Glutamatergic neuron (in vitro differentiated cells): ENCODE data around the gene TMEM234. TPM values are rescaled to one million over a fixed set of nuclear protein-coding genes. Genes with fewer than 3 reads are reported as not detected.

Experiments used
- DNase-seq: peaks from one replicate; pipeline ENCODE4 v3.0.0; 2022
- H3K27ac Mint-ChIP-seq: one replicate; pipeline ENCODE4 v1.8.0; 2020; ENCODE audit warnings: mild to moderate bottlenecking, mixed read lengths, inconsistent platforms; ENCODE audit not compliant: unreplicated experiment
- H3K27me3 Mint-ChIP-seq: one replicate; pipeline ENCODE4 v1.8.0; 2020; ENCODE audit warnings: mild to moderate bottlenecking, moderate library complexity, mixed read lengths, inconsistent platforms; ENCODE audit not compliant: unreplicated experiment
- H3K36me3 Mint-ChIP-seq: one replicate; pipeline ENCODE4 v1.8.0; 2020; ENCODE audit warnings: mild to moderate bottlenecking, mixed read lengths, inconsistent platforms; ENCODE audit not compliant: unreplicated experiment
- H3K4me1 Mint-ChIP-seq: one replicate; pipeline ENCODE4 v1.8.0; 2020; ENCODE audit warnings: mild to moderate bottlenecking, low read depth, mixed read lengths, inconsistent platforms; ENCODE audit not compliant: unreplicated experiment
- H3K4me3 Mint-ChIP-seq: one replicate; pipeline ENCODE4 v1.8.0; 2020; ENCODE audit warnings: mild to moderate bottlenecking, mixed read lengths, inconsistent platforms; ENCODE audit not compliant: unreplicated experiment
- H3K9me3 Mint-ChIP-seq: one replicate; pipeline ENCODE4 v1.8.0; 2020; ENCODE audit warnings: mild to moderate bottlenecking, moderate library complexity, mixed read lengths, inconsistent platforms; ENCODE audit not compliant: unreplicated experiment
- CTCF ChIP-seq: fragments of 200-600 bp; sonication (generic); IDR thresholded peaks from one replicate; pipeline ENCODE4 v1.5.0; 2021; ENCODE audit not compliant: partially characterized antibody, unreplicated experiment
- long read RNA-seq: library from polyadenylated mRNA; unstranded; transcript quantifications from one replicate; pipeline ENCODE4 v2.0.0, GENCODE V29; 2020; ENCODE audit not compliant: unreplicated experiment
- total RNA-seq: library from RNA; stranded (reverse); fragmentation: NEBNext Ultra II Directional; extraction: Animal tissue kit (Norgen Biotek cat#: 25700); gene quantifications from one replicate; pipeline ENCODE4 v1.2.1, GENCODE V29; 2021; ENCODE audit not compliant: unreplicated experiment

Gene TMEM234
- total RNA-seq: 21.8 TPM
- long read RNA-seq, partial matches to known transcripts: 0 of 8 reads
- long read RNA-seq, other reads (novel, unspliced or antisense): 5 of 8 reads

- Mint-ChIP-seq H3K36me3 (peaks cover 4% of the 10 kb centered on the region), H3K9me3 (peaks cover 4% of the 10 kb centered on the region), H3K27ac (peak within 1 kb of the TSS; percentile 83), H3K27me3 (peaks cover 2% of the 10 kb centered on the region), H3K4me3 (peak within 1 kb of the TSS; percentile 97), H3K4me1 (peaks cover 2% of the 10 kb centered on the region)
- no peak for TF ChIP-seq CTCF
- DNase-seq: peak; percentile 90
These were observed at the start of gene TMEM234, which contains the start of gene EIF3I for GRCh38 chr1:32221980-32222755. Gene TMEM234, minus strand, starts transcription at chr1:32222353. Its CDS starts 31 bp downstream, at chr1:32222322. Gene EIF3I, plus strand, starts transcription at chr1:32222407. Its CDS starts 35 bp downstream, at chr1:32222442.

DNA sequence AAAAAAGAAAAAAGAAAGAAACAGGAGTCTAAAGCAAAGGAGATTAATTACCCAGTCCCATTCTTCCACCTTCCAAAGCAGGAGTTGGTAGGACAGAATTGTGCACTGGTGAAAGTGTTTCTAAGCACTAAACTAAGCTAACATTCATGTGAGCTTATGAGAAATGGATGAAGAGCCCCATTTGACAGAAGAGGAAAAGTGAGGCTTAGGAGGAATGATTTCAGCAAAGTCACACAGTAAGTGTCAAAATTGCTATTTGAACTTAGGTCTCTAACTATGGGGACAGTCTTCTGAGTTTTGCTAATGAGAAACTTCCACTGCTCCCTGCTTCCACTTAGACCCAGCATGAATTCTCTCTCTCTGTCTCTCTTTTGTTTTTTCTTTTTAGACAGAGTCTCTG is 47.6 kb upstream of the TMEM234 start:
- Mint-ChIP-seq H3K27me3 (peaks cover 3% of the 10 kb centered on the region), H3K36me3 (peaks cover 4% of the 10 kb centered on the region), H3K4me1 (peaks cover 5% of the 10 kb centered on the region), H3K4me3 (no peak overlapping the region), H3K27ac (no peak overlapping the region), H3K9me3 (peaks cover 2% of the 10 kb centered on the region)
- no peak for TF ChIP-seq CTCF
- no peak for DNase-seq

- Mint-ChIP-seq H3K9me3 (peaks cover under 1% of the 10 kb centered on the region), H3K4me3 (no peak overlapping the region), H3K27ac (no peak overlapping the region), H3K4me1 (peaks cover 5% of the 10 kb centered on the region), H3K36me3 (no peaks in the 10 kb centered on the region), H3K27me3 (no peaks in the 10 kb centered on the region)
- DNase-seq: no peak
- TF ChIP-seq CTCF: no peak
These were observed 44.9 kb upstream of the TMEM234 start for GRCh38 chr1:32266921-32267591.

GRCh38 chr1:32265846-32266245 is 43.7 kb upstream of the TMEM234 start:
- H3K4me1 Mint-ChIP-seq: peaks cover 5% of the 10 kb centered on the region
- H3K27me3 Mint-ChIP-seq: no peaks in the 10 kb centered on the region
- no peaks in the 10 kb centered on the region for H3K9me3 Mint-ChIP-seq
- H3K27ac Mint-ChIP-seq: no peak overlapping the region
- no peak for DNase-seq
- no peak for TF ChIP-seq CTCF
- H3K36me3 Mint-ChIP-seq: no peaks in the 10 kb centered on the region
- no peak overlapping the region for H3K4me3 Mint-ChIP-seq
